ENCODE data around the gene SFMBT2.

The SFMBT2 gene

DNA sequence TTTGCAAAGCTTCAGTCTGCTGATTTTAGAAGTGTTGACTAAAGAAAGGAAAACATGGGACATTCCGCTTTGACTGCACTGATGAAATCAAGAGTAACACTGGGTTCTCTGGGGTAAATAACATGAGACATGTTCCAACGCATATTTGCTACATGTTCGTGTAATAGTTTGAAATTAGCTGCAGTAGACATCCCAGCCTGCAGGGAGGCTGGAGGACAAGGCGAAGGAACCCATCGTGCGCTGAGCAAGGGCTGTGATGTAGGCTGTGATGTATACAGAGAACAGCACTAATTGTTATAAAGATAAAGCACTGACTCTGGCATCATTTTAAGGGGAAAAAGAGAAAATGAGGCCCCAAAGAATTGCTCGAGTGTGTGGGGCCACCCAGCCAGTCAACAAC, 40.3 kb downstream of the SFMBT2 start:
- in situ Hi-C loops (cut with HindIII; ENCODE audit: low sequenced_read_pairs) = no loop called here

DNA sequence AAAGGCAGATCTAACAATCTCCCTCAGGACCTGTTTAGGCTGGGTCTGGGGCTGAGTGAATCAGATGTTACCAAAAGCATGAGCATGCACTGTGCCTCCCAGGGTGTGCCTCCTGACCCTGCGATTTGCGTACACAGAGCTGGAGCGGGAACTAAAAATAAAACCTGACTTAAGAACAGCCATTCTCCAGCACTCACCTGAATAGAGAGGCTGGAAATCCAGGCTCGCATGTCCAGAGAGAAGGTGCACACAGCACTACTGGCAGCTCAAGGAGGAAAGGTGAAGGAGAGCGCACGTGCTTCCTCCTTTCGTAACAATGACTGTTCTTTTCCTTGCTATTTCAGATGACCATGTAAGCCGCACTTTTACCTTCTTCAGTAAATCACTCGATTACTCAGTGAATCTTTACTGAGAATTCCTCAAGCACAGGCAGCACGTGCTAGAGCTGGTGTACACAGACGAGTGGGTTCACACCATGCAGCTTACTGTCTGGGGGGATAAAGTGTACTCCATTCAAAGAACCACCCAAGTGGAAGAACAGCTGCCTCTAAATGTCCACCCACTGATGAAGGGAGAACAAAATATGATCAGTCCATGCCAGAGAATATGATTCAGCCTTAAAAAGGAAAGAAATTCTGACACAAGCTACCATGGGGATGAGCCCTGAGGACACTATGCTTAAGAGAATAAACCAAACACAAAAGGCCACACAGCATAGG, 45.6 kb downstream of the SFMBT2 start:
- in situ Hi-C loops (cut with HindIII; ENCODE audit: low sequenced_read_pairs) = no loop called here

DNA sequence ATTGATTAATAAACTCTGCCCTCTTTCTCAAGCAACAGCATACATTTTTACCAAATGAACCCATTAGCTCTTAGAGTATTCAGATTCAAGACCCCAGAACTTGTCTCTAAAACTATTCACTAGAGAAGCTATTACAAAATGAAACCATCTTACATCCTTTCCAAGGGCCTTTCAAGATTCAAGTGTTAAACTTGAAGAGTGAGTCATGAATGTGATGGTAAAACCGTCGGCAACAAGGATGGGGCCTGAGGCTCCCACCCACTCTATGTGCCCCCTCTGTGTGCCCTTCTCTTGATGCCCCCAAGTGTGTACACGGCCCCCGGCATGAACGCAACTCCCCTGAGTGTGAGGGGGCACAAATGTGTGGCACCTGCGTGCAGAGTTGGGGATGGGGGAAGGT, 46.4 kb downstream of the SFMBT2 start:
- in situ Hi-C loops (cut with HindIII; ENCODE audit: low sequenced_read_pairs) = no loop called here

DNA sequence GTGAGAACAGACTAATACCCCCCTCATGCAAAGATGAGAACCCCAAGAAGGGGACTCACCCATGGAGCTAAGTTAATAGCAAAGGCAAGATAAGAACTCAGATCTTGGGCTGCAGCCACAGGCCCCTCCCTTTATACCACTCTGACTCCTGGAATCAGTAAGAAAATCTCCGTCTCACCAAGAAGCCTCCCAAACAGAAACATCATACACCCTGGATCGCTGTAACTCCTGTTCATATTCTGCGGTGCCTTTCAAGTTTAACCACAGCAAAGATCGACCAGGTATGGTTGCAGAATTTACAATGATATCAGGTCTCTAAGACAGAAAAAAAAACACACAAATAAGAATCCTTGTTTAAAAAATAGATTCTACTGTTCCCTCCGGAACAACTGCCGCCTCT, 47.1 kb downstream of the SFMBT2 start:
- in situ Hi-C loops (cut with HindIII; ENCODE audit: low sequenced_read_pairs) = no loop called here

DNA sequence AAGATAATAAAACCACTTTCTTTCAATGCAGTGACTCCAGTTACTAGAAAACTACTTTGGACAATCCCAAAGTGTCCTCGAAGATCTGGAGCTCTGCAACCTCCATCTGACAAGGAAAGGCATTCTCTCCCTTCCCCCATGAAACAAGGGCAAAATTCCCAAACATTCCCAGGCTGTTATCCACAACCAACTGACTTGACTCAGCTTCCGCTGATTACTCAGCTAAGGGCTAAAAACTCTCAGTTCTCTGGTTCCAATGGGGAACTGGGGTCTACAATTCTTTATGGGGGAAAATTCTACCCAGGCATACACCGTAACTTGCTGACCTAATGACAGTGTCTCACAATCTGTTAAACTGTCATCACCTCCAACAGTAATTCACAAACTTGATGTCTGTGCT, 48.4 kb downstream of the SFMBT2 start:
- in situ Hi-C loops (cut with HindIII; ENCODE audit: low sequenced_read_pairs) = no loop called here

DNA sequence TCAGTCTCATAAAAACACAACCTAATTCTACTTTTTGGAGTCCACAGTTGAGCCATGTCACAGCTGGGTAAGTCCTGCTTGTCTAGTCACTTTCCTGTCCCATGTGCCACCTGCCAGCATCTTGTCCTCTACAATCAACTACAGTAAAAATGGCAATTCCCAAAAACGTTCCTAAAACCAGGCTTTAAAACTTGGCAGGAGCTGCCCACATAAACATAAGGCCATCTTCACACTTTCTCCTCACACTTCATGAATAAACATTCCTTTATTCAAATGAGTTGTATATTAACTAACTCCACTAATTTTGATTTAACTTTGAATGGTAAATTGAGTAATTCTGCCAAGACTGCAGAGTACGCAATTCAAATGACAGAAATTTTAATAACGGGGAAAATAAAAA, 49.5 kb downstream of the SFMBT2 start:
- in situ Hi-C loops (cut with HindIII; ENCODE audit: low sequenced_read_pairs) = no loop called here

DNA sequence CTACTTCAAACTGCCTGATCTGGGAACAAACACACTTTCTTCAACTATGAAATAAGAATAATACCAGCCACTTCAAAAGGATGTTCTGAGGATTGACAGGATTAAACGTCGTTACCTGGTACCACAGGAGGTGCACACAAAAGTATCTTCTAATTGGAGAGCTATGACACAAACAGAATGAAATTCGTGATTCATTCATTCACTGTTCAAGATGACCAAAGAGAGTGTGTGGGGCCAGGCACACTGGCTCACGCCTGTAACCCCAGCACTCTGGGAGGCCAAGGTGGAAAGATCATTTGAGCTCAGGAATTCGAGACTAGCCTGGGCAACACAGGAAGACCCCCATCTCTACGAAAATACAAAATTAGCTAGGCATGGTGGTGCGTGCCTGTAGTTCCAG, 50.9 kb downstream of the SFMBT2 start:
- in situ Hi-C loops (cut with HindIII; ENCODE audit: low sequenced_read_pairs) = no loop called here

DNA sequence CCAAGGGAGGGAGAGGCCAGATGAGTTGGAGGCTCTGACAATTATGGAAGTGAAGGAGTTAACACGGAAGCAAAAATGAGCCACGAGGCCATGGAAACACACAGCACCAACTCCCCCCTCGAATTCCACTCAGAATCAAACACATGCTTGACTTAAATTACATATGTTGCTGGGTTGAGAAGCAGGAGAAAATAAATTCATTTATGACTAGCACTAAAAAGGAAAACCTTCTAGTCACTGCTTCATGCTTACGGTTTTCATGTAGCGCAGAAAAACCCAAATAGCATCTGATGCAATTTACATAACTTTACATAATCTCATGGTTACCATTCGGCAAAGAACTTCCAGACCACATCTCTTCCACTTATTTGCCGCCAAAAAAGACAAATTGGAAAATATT, 51.5 kb downstream of the SFMBT2 start:
- in situ Hi-C loops (cut with HindIII; ENCODE audit: low sequenced_read_pairs) = no loop called here

DNA sequence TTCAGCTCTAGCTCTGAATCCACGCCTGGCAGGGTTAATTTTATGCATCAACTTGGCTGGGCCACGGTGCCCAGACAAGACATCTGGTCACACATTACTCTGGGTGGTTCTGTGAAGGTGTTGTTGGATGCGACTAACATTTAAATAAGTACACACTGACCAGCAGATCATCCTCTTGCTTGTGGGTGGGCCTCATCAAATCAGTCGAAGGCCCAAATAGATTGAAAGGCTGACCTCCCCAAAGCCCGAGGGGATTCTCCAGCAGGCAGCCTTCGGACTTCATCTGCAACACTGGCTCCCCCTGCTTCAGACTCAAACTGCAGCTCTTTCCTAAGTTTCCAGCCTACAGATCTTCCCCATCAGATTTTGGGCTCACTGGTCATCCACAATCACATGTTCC, 53.6 kb downstream of the SFMBT2 start:
- in situ Hi-C loops (cut with HindIII; ENCODE audit: low sequenced_read_pairs) = no loop called here

DNA sequence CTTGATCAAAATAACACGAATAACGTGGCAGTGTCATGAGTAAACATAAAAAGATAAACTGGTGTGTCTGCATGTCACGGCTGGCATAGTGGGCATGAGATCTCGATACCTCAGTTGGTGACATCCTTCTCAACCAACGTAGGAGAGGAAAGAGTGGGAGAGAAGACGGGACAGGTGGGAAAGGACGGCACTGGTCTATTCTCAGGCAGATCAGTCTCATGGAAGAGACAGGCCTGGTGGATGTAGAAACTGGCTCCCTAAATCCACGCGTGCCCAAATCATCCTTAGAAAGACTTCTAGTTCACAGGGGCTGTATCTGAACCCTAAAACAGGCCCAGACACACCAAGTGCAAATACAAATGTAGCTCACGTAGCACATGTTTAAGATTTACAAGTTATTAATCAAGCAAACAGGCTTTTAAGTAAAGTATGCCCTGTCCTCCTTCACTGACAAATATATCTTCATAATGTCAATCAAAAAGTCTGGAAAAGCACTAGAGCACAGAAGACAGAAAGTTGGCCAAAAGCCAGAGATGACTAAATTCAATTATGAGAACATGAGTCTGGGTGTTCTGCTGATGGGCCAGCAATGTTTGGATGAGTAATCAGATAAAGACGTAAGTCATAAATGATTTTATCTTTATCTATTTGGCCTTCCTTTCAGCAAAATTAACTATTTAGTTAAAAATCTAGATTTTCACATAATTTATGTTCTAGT, 56.3 kb downstream of the SFMBT2 start:
- in situ Hi-C loops (cut with HindIII; ENCODE audit: low sequenced_read_pairs) = no loop called here

DNA sequence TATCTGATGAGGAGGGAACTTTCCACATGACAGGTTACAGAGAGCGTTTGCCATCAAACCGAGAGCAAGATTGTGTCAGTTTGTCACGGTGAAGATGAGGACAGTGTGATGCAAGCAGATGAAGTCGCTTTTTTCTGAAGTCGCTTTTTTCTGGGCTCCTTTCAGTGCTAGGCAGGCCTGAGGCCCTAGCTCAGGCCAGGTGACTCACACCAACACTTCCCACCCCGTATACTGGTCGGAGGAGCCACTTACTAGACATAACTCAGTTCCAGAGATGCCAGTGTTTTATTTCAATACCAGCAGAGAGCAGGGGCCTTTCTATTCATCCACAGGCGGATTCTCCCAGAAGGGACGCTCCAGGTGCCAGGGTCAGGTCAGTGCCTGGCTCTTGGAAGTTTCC, 58.9 kb downstream of the SFMBT2 start:
- in situ Hi-C loops (cut with HindIII; ENCODE audit: low sequenced_read_pairs) = no loop called here

DNA sequence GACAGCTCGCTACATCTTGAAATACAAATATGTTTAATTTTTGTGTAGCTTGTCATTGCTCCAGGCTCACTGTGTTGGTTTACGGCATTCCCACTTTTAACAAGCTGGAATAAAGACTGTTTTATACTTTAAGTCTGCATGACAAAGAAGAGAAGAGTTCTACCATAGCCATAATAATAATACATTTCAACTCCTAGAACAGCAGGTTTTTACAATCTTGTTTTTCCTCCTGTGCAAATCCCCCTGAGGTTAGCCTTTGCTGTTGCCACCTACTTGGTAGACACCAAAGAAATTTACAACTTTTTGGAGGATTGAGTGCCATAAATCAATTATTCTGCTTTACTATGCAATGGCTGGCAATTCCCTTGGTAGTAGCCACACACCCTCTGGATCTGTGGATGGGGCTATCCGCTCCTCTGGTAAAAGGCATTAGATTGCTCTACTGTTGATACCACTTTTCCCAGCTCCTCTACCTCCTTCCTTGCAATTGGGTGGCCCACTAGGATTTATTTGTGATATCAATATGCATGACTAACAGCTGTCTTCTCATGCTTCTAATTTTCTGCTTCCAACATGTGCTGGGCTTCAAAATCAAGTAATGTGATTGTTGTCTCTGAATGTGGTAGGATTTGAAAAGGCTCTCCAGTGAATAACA, 60.2 kb downstream of the SFMBT2 start:
- in situ Hi-C loops (cut with HindIII; ENCODE audit: low sequenced_read_pairs) = no loop called here

DNA sequence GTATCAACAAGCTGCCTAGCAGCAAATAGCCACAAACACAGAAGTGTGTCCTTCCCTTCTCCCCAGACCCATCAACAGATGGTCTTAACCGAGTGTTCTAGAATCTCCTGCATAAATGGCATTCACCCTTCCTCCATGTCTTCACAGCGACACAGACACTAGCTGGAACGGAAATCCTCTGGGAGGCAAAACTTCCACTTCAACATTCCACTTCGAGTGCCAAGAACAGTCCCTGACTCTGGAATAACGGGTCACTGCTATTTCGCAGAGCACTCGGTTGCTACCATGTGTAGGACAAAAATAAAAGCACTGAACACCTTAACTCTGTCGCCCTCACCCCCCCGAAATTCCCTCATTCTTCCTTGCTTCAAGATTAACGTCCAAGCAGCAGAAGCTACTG, 65.1 kb downstream of the SFMBT2 start:
- in situ Hi-C loops (cut with HindIII; ENCODE audit: low sequenced_read_pairs) = no loop called here

DNA sequence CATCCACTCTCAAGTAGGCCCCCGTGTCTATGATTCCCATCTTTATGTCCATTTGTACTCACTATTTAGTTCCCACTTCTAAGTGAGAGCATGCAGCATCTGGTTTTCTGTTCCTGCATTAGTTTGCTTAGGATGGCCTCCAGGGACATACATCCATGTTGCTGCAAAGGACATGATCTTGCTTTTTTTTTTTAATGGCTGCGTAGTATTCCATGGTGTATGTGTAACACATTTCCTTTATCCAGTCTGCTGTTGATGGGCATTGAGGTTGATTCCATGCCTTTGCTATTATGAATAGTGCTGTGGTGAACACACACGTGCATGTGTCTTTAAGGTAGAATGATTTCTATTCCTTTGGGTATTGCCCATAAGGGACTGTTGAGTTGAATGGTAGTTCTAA, 67.8 kb downstream of the SFMBT2 start:
- in situ Hi-C loops (cut with HindIII; ENCODE audit: low sequenced_read_pairs) = no loop called here

DNA sequence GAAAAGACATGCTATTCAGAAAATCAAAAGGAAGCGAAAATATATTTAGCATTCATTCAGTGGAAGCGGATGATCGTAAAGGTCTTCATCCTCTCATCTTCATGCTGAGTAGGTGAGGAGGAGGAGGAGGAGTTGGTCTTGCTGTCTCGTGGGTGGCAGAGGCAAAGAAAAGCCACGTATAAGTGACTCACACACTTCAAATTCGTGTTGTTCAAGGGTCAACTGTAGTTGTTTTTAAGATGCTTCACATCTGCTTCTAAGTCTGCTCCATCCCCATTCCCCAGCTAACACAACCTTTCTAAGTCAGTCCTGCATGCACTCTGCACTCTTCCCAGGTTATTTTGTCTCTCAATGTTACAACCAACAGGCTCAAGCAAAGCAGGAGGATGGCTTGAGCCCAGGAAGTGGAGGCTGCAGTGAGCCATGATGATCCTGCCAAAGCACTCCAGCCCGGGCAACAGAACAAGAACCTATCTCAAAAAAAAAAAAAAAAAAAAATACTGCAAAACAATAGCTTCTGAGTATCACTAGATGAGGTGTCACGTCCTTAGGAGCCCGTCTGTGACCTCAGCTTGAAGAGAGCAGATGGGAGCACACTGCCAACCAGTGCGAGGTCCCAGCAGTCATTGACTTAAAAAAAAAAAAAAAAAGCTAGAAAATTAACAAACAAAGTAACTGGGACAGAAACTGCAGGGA, 70.5 kb downstream of the SFMBT2 start:
- in situ Hi-C loops (cut with HindIII; ENCODE audit: low sequenced_read_pairs) = no loop called here

DNA sequence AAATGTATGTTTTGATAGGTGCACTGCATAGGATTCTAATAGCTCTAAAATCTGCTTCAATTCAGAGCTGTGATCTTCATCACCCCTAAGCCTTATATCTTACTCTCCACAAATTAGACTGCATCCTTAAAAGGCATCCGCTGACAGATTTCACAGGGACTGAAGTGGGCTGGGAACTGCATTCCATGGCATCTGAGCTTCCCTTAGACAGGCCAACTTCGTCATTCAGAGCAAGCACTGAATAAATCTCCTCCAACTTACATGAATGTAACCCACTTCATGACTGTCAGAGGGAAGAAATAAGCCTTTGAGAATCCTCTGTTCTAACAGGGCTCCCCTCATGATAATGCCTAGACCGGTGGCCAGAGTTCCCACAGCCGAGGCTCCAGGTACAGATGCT, 71.3 kb downstream of the SFMBT2 start:
- in situ Hi-C loops (cut with HindIII; ENCODE audit: low sequenced_read_pairs) = no loop called here

DNA sequence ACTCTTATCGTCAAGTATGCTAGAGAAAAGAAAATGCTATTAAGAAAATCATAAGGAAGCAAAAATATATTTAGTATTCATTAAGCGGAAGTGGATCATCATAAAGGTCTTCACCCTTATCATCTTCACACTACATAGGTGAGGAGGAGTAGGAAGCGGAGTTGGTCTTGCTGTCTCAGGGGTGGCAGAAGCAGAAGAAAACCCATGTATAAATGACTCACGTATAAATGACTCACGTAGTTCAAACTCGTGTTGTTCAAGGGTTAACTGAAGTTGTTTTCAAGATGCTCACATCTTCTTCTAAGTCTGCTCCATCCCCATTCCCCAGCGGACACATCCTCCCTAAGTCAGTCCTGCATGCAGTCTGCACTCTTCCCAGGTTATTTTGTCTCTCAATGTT, 72.4 kb downstream of the SFMBT2 start:
- in situ Hi-C loops (cut with HindIII; ENCODE audit: low sequenced_read_pairs) = no loop called here

DNA sequence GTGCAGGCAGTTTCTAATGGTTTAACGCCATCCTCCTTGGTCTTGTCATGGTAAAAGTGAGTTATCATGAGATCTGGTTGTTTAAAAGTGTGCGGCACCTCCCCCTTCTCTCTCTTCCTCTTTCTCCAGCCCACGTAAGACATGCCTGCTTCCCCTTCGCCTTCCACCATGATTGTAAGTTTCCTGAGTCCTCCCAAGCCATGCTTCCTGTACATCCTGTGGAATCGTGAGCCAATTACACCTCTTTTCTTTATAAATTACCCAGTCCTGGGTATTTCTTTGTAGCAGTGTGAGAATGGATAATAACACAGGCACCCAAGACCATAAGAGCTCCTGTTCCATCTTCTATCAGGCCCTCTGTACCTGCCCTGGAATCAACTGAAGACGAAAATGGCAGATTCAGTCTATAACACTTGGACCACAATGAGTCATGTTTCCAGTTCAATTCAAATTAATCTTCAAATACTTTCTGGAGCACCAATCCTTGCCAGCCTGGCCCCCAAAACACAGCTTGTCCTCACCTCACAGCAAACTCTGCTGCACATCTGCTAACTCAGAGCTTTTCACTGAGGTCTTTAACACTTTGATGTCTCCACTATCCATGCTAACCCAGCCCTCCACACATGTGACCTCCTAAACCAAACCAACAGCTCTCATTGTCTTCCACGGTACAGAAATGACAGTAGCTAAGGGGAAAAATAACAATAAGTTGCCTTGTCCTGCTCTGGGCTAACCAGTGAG, 73.2 kb downstream of the SFMBT2 start:
- in situ Hi-C loops (cut with HindIII; ENCODE audit: low sequenced_read_pairs) = no loop called here

DNA sequence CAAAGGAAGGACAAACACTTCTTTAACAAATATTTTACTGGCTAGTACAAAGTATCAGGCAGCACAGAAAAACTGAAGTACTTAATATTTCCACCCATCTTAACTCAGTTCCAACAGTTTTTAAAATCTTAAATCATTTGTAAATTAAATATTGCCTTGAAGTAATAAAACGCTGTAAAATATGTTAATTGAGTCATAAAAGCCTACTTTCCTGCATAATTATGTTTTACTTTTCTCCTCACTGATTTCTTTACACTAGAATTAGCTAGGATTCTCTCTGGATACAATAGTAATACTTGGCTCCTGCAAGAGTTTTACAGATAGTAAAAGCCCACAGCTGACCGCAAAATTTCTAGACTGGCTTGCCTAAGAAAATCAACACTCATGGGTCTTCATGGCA, 74.9 kb downstream of the SFMBT2 start:
- in situ Hi-C loops (cut with HindIII; ENCODE audit: low sequenced_read_pairs) = no loop called here

DNA sequence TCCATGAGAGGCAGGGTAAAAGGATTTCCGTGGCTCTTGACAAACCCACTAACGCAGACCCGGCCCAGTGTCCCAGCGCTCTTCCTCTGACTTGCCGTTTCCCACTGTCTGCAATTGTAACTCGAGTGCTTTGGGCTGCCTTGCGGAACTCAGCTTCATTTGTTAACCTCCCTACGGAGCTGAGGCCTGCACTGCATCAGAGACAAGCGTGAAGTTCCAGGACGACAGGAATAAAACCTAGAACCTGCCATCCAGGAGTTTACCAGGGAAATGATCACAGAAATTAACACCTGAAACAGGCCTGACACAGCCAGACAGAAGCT, 76.2 kb downstream of the SFMBT2 start:
- in situ Hi-C loops (cut with HindIII; ENCODE audit: low sequenced_read_pairs) = no loop called here

DNA sequence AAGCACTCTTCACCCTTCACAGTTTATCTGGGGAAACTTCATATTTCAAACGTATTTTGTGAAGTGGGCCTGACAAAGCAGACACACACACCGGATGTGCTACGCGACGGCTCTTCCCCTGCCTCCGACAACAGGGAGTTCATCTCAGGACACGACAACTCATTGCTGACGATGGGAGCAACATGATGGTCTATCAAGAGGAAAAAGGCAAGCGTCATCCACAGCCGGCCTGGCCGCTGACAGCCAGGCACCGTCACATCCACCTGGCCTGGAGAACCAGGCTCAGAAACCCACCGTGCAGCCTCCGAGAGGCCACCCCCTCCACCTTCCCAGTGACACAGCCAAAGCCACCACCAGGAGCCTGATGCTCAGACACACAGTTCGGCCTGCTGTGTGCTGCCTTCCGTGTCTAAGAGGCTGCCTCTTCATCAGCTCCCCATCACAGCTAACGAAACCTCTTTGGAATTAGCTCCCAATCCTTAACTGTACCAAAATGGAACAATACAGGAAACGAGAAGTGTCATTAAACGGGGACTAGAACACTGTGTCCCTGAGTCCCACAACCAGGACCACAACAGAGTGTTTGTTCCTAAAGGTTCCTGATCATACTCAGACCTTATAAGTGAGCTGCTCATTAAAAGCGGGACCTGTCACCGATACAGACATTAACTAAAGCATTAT, 76.7 kb downstream of the SFMBT2 start:
- in situ Hi-C loops (cut with HindIII; ENCODE audit: low sequenced_read_pairs) = no loop called here

All from DLD1 (cell line).